Measurements from ENCODE around the gene GRIK2.

GRCh38 chr6:101534821-101535220, 141.3 kb downstream of the GRIK2 start:
- TF ChIP-seq CTCF (conservative IDR thresholded peaks at IDR 0.05; ENCODE audit: low read depth, low read length) (no peak), SMC3 (IDR thresholded peaks at IDR 0.05; ENCODE audit: low read depth, low read length) (no peak), POLR2A (IDR thresholded peaks at IDR 0.05; ENCODE audit: low read depth, low read length) (no peak), MAFK (IDR thresholded peaks at IDR 0.05; ENCODE audit: low read depth, low read length) (no peak), CEBPB (IDR thresholded peaks at IDR 0.05; ENCODE audit: low read depth, low read length) (no peak), BHLHE40 (IDR thresholded peaks at IDR 0.05; ENCODE audit: low read depth, low read length) (no peak), MAZ (IDR thresholded peaks at IDR 0.05; ENCODE audit: borderline replicate concordance, low read depth, low read length) (no peak), RAD21 (IDR thresholded peaks at IDR 0.05; ENCODE audit: low read length) (no peak), RCOR1 (IDR thresholded peaks at IDR 0.05; ENCODE audit: insufficient replicate concordance, low read length) (no peak)

All from IMR-90 (cell line).